Prostate gland (tissue), 2 donors: ENCODE results near the gene TPRN.

Experiments used
- POLR2A ChIP-seq: fragments of 450-650 bp; IDR thresholded peaks from one replicate; pipeline ENCODE4 v1.6.1; 2016; ENCODE audit warnings: antibody characterized with exemption, mild to moderate bottlenecking
- POLR2AphosphoS5 ChIP-seq: sonication (generic); formaldehyde crosslinking; IDR thresholded peaks from one replicate; pipeline ENCODE4 v1.6.1; 2017; ENCODE audit warnings: antibody characterized with exemption
- TF ChIP-seq, protein P1 (sequence below), 4 experiments: fragments of 200-600 bp in 2 of 4; fragments of 450-650 bp in 2 of 4; sonication (generic) in 2 of 4; IDR thresholded peaks; 1 replicate in 3 of 4; 2 replicates in 1 of 4; pipeline ENCODE4 v1.5.1; 2016 to 2019; ENCODE audit warnings: antibody characterized with exemption in 4 of 4, mild to moderate bottlenecking in 2 of 4, moderate library complexity in 2 of 4

GRCh38 chr9:137245450-137246421, 45.2 kb upstream of the TPRN start:
- TF ChIP-seq, protein P1, sequence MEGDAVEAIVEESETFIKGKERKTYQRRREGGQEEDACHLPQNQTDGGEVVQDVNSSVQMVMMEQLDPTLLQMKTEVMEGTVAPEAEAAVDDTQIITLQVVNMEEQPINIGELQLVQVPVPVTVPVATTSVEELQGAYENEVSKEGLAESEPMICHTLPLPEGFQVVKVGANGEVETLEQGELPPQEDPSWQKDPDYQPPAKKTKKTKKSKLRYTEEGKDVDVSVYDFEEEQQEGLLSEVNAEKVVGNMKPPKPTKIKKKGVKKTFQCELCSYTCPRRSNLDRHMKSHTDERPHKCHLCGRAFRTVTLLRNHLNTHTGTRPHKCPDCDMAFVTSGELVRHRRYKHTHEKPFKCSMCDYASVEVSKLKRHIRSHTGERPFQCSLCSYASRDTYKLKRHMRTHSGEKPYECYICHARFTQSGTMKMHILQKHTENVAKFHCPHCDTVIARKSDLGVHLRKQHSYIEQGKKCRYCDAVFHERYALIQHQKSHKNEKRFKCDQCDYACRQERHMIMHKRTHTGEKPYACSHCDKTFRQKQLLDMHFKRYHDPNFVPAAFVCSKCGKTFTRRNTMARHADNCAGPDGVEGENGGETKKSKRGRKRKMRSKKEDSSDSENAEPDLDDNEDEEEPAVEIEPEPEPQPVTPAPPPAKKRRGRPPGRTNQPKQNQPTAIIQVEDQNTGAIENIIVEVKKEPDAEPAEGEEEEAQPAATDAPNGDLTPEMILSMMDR (IDR thresholded peaks at IDR 0.05), result no peak
- TF ChIP-seq POLR2AphosphoS5 (no peak), POLR2A (no peak)
